ENCODE results near the gene TTYH1. TPM values are rescaled to one million over a fixed set of nuclear protein-coding genes. Genes with fewer than 3 reads are reported as not detected.
A peak's percentile ranks its signal among the peaks of the same experiment; 100 is the strongest.

TTYH1 gene
- total RNA-seq, 1 experiment from 2014 or later = 2.9 TPM

- H3K27ac Mint-ChIP-seq (ENCODE audit: unreplicated experiment) = peak overlapping the region; percentile 34
- intact Hi-C loops (cut with micrococcal nuclease; ENCODE audit: unreplicated experiment) = no loop called here
- H3K9me3 Mint-ChIP-seq (ENCODE audit: low read depth, unreplicated experiment) = no peaks in the 10 kb centered on the region
- TF ChIP-seq CTCF (IDR thresholded peaks at IDR 0.05; ENCODE audit: unreplicated experiment) = no peak
- CTCF ChIA-PET = no interaction called here
- no peak for DNase-seq
- H3K27me3 Mint-ChIP-seq (ENCODE audit: unreplicated experiment) = peaks cover 18% of the 10 kb centered on the region
- H3K4me3 Mint-ChIP-seq (ENCODE audit: low read depth, unreplicated experiment) = peak overlapping the region; percentile 73
- peaks cover 12% of the 10 kb centered on the region for H3K36me3 Mint-ChIP-seq (ENCODE audit: insufficient read depth, unreplicated experiment)
- H3K4me1 Mint-ChIP-seq (ENCODE audit: low read depth, unreplicated experiment) = peaks cover 39% of the 10 kb centered on the region
- BruUV-seq (replicated peaks) = TSS peak; percentile 70
Observed at GRCh38 chr19:54470276-54470887, 55.1 kb downstream of the TTYH1 start.

- Mint-ChIP-seq H3K36me3 (ENCODE audit: insufficient read depth, unreplicated experiment) (peaks cover 12% of the 10 kb centered on the region), H3K9me3 (ENCODE audit: low read depth, unreplicated experiment) (no peaks in the 10 kb centered on the region), H3K27me3 (ENCODE audit: unreplicated experiment) (peaks cover 21% of the 10 kb centered on the region), H3K4me3 (ENCODE audit: low read depth, unreplicated experiment) (peak overlapping the region; percentile 73), H3K4me1 (ENCODE audit: low read depth, unreplicated experiment) (peaks cover 39% of the 10 kb centered on the region), H3K27ac (ENCODE audit: unreplicated experiment) (peak overlapping the region; percentile 34)
- no peak for TF ChIP-seq CTCF (IDR thresholded peaks at IDR 0.05; ENCODE audit: unreplicated experiment)
- BruUV-seq (replicated peaks) = no TSS peak
- intact Hi-C loops (cut with micrococcal nuclease; ENCODE audit: unreplicated experiment) = no loop called here
- peak; percentile 52 for DNase-seq
- CTCF ChIA-PET = interaction anchor here (0.7 kb wide), 2 partner anchors 42 to 102 kb away, joined by 3 read pairs; no protein-coding TSS in a partner anchor
Observed at GRCh38 chr19:54470991-54471782, 55.9 kb downstream of the TTYH1 start.

GRCh38 chr19:54473071-54473891 lies 58.0 kb downstream of the TTYH1 start, which contains the start of gene CDC42EP5:
CDC42EP5 (minus strand) TSS chr19:54473296; CDS start chr19:54465547, 7,749 bp downstream.
- TF ChIP-seq CTCF (IDR thresholded peaks at IDR 0.05; ENCODE audit: unreplicated experiment) = no peak
- peaks cover 39% of the 10 kb centered on the region for H3K4me1 Mint-ChIP-seq (ENCODE audit: low read depth, unreplicated experiment)
- CTCF ChIA-PET = interaction anchor here (0.5 to 1.2 kb wide), 5 partner anchors 8 to 864 kb away, joined by 3 read pairs; no protein-coding TSS in a partner anchor
- H3K27ac Mint-ChIP-seq (ENCODE audit: unreplicated experiment) = peak within 1 kb of the TSS; percentile 42
- H3K27me3 Mint-ChIP-seq (ENCODE audit: unreplicated experiment) = peaks cover 42% of the 10 kb centered on the region
- DNase-seq = peak; percentile 66
- peaks cover 12% of the 10 kb centered on the region for H3K36me3 Mint-ChIP-seq (ENCODE audit: insufficient read depth, unreplicated experiment)
- no peaks in the 10 kb centered on the region for H3K9me3 Mint-ChIP-seq (ENCODE audit: low read depth, unreplicated experiment)
- intact Hi-C loops (cut with micrococcal nuclease; ENCODE audit: unreplicated experiment) = no loop called here
- BruUV-seq (replicated peaks) = no TSS peak
- peak within 1 kb of the TSS; percentile 26 for H3K4me3 Mint-ChIP-seq (ENCODE audit: low read depth, unreplicated experiment)

- peaks cover 48% of the 10 kb centered on the region for H3K27me3 Mint-ChIP-seq (ENCODE audit: unreplicated experiment)
- H3K4me3 Mint-ChIP-seq (ENCODE audit: low read depth, unreplicated experiment) = no peak overlapping the region
- H3K4me1 Mint-ChIP-seq (ENCODE audit: low read depth, unreplicated experiment) = peaks cover 33% of the 10 kb centered on the region
Observed at GRCh38 chr19:54473892-54474372, 58.7 kb downstream of the TTYH1 start.

More at GRCh38 chr19:54473892-54474372, 58.7 kb downstream of the TTYH1 start:
- no TSS peak for BruUV-seq (replicated peaks)
- Mint-ChIP-seq H3K36me3 (ENCODE audit: insufficient read depth, unreplicated experiment) (peaks cover 12% of the 10 kb centered on the region), H3K9me3 (ENCODE audit: low read depth, unreplicated experiment) (no peaks in the 10 kb centered on the region), H3K27ac (ENCODE audit: unreplicated experiment) (no peak overlapping the region)
- intact Hi-C loops (cut with micrococcal nuclease; ENCODE audit: unreplicated experiment) = no loop called here
- CTCF ChIA-PET = interaction anchor here (0.5 to 1.0 kb wide), 3 partner anchors 32 to 863 kb away, joined by 3 read pairs; no protein-coding TSS in a partner anchor
- DNase-seq = no peak
- TF ChIP-seq CTCF (IDR thresholded peaks at IDR 0.05; ENCODE audit: unreplicated experiment) = no peak

Measured in Calu3 (cell line).